WTC11 (cell line): Measurements from ENCODE around the gene AHNAK2. TPM values are rescaled to one million over a fixed set of nuclear protein-coding genes. Genes with fewer than 3 reads are reported as not detected.
A peak's percentile ranks its signal among the peaks of the same experiment; 100 is the strongest.

Experiments used
- ATAC-seq: fragments of 200-7000 bp; cut with Tn5 transposase; 2 replicates; pipeline ENCODE4 v1.10.0; 2021; ENCODE audit warnings: mild to moderate bottlenecking, moderate library complexity
- CTCF ChIA-PET: fragments of 300-600 bp; sonication (Branson Sonifier 250); formaldehyde crosslinking; loops from one replicate; lab custom pipeline; 2021; ENCODE audit warnings: antibody characterized with exemption; lab: Charles Lee
- POLR2A ChIA-PET: fragments of 350-600 bp; sonication (Branson Sonifier 250); formaldehyde crosslinking; loops from one replicate; lab custom pipeline; 2021; ENCODE audit warnings: antibody characterized with exemption; lab: Charles Lee
- DNase-seq: peaks from one replicate; pipeline ENCODE4 v3.0.0; 2021; ENCODE audit warnings: low spot score
- H3K27ac Mint-ChIP-seq: 2 replicates; pipeline ENCODE4 v1.8.0; 2021; ENCODE audit warnings: mixed read lengths
- H3K27me3 Mint-ChIP-seq: 2 replicates; pipeline ENCODE4 v1.8.0; 2021; ENCODE audit warnings: low read depth, mild to moderate bottlenecking, moderate library complexity, mixed read lengths
- H3K36me3 Mint-ChIP-seq: 2 replicates; pipeline ENCODE4 v1.8.0; 2021; ENCODE audit warnings: mixed read lengths
- H3K4me1 Mint-ChIP-seq: 2 replicates; pipeline ENCODE4 v1.8.0; 2022; ENCODE audit warnings: mixed read lengths
- H3K4me3 Mint-ChIP-seq: 2 replicates; pipeline ENCODE4 v1.8.0; 2021; ENCODE audit warnings: mild to moderate bottlenecking, moderate library complexity, mixed read lengths
- H3K9me3 Mint-ChIP-seq: 2 replicates; pipeline ENCODE4 v1.8.0; 2021; ENCODE audit warnings: mixed read lengths
- CREM ChIP-seq: sonication (generic); formaldehyde crosslinking; IDR thresholded peaks from 2 replicates; pipeline ENCODE4 v1.8.1; 2022; ENCODE audit warnings: mild to moderate bottlenecking, missing genetic modification reagents, moderate library complexity
- EMX1 ChIP-seq: fragments of 250-450 bp; sonication (Bioruptor Pico); IDR thresholded peaks from 2 replicates; pipeline ENCODE4 v1.8.0; 2021; ENCODE audit warnings: mild to moderate bottlenecking
- FOXJ3 ChIP-seq: sonication (generic); formaldehyde crosslinking; IDR thresholded peaks from 2 replicates; pipeline ENCODE4 v1.9.0; 2021; ENCODE audit warnings: missing genetic modification reagents, mild to moderate bottlenecking, borderline replicate concordance
- FOXP1 ChIP-seq: sonication (generic); formaldehyde crosslinking; IDR thresholded peaks from 2 replicates; pipeline ENCODE4 v1.8.0; 2022; ENCODE audit warnings: missing genetic modification reagents, mild to moderate bottlenecking, moderate library complexity, borderline replicate concordance
- NFATC4 ChIP-seq: fragments of 250-450 bp; sonication (Bioruptor Pico); IDR thresholded peaks from 2 replicates; pipeline ENCODE4 v1.9.0; 2021; ENCODE audit warnings: mild to moderate bottlenecking
- NR3C1 ChIP-seq: sonication (generic); formaldehyde crosslinking; conservative IDR thresholded peaks from 2 replicates; pipeline ENCODE4 v1.8.1; 2023; ENCODE audit warnings: low read depth, mild to moderate bottlenecking, missing genetic modification reagents
- OVOL2 ChIP-seq: fragments of 250-450 bp; sonication (Bioruptor Pico); IDR thresholded peaks from 2 replicates; pipeline ENCODE4 v1.9.0; 2021; ENCODE audit warnings: mild to moderate bottlenecking, borderline replicate concordance
- ZBTB21 ChIP-seq: sonication (generic); formaldehyde crosslinking; IDR thresholded peaks from 2 replicates; pipeline ENCODE4 v1.8.1; 2023; ENCODE audit warnings: mild to moderate bottlenecking, missing genetic modification reagents, borderline replicate concordance
- ZNF416 ChIP-seq: fragments of 250-450 bp; sonication (Bioruptor Pico); IDR thresholded peaks from 2 replicates; pipeline ENCODE4 v1.9.0; 2021; ENCODE audit warnings: mild to moderate bottlenecking, inconsistent platforms
- total RNA-seq: library from RNA; stranded (reverse); gene quantifications from 3 replicates; pipeline ENCODE4 v1.2.3, GENCODE V29; 2021
- TF ChIP-seq, protein P1 (sequence below): sonication (generic); formaldehyde crosslinking; IDR thresholded peaks from 2 replicates; pipeline ENCODE4 v1.8.1; 2022; ENCODE audit warnings: mild to moderate bottlenecking, missing genetic modification reagents, moderate library complexity, borderline replicate concordance
- TF ChIP-seq, protein P2 (sequence below): sonication (generic); formaldehyde crosslinking; IDR thresholded peaks from 2 replicates; pipeline ENCODE4 v1.8.0; 2022; ENCODE audit warnings: mild to moderate bottlenecking, missing genetic modification reagents
- TF ChIP-seq, protein P3 (sequence below): fragments of 200-600 bp; IDR thresholded peaks from 2 replicates; pipeline ENCODE4 v1.8.0; 2022; ENCODE audit warnings: antibody characterized with exemption
- TF ChIP-seq, protein P4 (sequence below): fragments of 250-450 bp; sonication (Bioruptor Pico); conservative IDR thresholded peaks from 2 replicates; pipeline ENCODE4 v1.9.0; 2021; ENCODE audit warnings: mild to moderate bottlenecking
- TF ChIP-seq, protein P5 (sequence below): sonication (generic); formaldehyde crosslinking; conservative IDR thresholded peaks from 2 replicates; pipeline ENCODE4 v1.8.1; 2023; ENCODE audit warnings: mild to moderate bottlenecking, low read depth, missing genetic modification reagents, moderate library complexity

Gene AHNAK2
- total RNA-seq, 1 experiment from 2014 or later: 3.5 TPM

DNA sequence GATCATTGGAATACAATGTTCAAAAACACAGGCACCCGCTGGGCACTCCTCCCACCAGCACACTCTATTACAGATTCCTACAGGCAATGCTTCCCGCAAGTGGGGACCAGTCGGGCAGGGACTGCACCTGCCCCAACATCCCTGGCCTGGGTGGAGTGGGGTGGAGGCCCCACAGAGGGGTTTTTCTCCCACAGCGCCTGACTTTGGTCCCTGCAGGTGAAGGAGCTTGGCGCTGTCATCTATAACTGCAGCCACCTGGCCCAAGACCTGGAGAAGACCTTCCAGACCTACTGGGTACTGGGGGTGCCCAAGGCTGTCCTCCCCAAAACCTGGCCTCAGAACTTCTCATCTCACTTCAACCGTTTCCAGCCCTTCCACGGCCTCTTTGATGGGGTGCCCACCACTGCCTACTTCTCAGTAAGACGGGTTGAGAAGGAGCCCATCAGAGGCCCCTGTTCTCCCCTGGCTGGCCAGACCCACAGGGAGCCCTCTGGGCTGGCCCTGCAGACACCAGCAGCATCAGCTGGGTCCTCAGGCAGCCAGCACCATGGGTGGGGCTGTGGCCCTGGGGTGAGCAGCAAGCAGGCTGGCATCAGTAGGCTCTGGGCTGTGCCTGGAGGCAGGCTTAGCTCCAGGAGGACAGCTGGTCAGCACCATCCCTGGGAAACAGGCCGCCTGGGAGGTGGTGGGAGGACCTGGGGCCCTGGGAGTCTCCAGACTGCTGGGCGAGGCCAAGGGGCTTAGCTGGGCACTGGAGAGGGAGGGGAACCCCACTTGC lies 47.5 kb downstream of the AHNAK2 start (continued):
- TF ChIP-seq, protein P1, sequence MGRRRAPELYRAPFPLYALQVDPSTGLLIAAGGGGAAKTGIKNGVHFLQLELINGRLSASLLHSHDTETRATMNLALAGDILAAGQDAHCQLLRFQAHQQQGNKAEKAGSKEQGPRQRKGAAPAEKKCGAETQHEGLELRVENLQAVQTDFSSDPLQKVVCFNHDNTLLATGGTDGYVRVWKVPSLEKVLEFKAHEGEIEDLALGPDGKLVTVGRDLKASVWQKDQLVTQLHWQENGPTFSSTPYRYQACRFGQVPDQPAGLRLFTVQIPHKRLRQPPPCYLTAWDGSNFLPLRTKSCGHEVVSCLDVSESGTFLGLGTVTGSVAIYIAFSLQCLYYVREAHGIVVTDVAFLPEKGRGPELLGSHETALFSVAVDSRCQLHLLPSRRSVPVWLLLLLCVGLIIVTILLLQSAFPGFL: no peak
- no peak for TF ChIP-seq FOXP1 (CRISPR knock-in tag)
- TF ChIP-seq, protein P2, sequence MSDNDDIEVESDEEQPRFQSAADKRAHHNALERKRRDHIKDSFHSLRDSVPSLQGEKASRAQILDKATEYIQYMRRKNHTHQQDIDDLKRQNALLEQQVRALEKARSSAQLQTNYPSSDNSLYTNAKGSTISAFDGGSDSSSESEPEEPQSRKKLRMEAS (CRISPR knock-in tag): no peak
- no peak for TF ChIP-seq CREM (CRISPR knock-in tag)
- TF ChIP-seq, protein P3, sequence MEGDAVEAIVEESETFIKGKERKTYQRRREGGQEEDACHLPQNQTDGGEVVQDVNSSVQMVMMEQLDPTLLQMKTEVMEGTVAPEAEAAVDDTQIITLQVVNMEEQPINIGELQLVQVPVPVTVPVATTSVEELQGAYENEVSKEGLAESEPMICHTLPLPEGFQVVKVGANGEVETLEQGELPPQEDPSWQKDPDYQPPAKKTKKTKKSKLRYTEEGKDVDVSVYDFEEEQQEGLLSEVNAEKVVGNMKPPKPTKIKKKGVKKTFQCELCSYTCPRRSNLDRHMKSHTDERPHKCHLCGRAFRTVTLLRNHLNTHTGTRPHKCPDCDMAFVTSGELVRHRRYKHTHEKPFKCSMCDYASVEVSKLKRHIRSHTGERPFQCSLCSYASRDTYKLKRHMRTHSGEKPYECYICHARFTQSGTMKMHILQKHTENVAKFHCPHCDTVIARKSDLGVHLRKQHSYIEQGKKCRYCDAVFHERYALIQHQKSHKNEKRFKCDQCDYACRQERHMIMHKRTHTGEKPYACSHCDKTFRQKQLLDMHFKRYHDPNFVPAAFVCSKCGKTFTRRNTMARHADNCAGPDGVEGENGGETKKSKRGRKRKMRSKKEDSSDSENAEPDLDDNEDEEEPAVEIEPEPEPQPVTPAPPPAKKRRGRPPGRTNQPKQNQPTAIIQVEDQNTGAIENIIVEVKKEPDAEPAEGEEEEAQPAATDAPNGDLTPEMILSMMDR: no peak

DNA sequence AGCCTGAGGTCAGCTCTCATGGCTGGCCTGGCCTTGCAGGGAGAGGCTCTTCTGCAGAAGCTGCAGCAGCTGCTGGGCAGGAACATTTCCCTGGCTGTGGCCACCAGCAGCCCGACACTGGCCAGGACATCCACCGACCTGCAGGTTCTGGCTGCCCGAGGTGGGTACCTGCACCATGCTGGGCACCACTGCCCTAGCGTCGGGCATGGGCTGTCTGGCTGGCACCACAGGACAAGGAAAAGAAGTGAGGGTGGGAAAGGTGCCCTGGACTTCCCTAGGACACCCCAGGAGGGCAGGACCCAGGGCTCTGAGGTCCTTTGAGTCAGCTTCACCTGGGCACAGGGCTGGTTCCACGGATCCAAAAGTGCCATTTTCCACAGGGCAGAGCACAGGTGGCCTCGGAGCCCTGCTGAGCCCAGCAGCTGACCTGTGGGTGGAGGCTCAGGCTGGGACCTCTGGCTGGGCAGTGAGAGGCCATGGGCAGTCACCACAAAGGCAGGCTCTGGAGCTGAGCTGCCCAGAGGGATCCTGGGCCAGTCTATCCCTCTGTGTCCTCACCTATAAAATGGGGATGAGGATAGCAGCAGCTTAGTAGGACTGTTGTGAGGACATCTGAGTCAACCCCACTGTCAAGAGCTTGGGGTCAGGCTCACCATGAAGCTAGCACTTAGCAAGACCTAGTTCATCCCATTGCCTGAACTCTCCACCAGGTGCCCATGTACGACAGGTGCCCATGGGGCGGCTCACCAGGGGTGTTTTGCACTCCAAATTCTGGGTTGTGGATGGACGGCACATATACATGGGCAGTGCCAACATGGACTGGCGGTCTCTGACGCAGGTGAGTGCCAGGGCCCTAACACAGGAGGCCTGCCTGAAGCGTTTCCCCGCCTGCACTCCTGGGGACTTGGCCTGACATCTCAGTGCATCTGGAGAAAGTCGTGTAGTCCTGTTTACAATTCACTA lies 48.6 kb downstream of the AHNAK2 start:
- Mint-ChIP-seq H3K4me3 (no peak overlapping the region), H3K4me1 (no peaks in the 10 kb centered on the region), H3K27ac (no peak overlapping the region), H3K36me3 (no peaks in the 10 kb centered on the region), H3K9me3 (no peaks in the 10 kb centered on the region), H3K27me3 (peaks cover 43% of the 10 kb centered on the region)
- ChIA-PET POLR2A (no interaction called here), CTCF (interaction anchor here (1.3 kb wide), 1 partner anchor 11 kb away, joined by 4 read pairs; no protein-coding TSS in a partner anchor)
- ATAC-seq: no peak
- TF ChIP-seq, protein P4, sequence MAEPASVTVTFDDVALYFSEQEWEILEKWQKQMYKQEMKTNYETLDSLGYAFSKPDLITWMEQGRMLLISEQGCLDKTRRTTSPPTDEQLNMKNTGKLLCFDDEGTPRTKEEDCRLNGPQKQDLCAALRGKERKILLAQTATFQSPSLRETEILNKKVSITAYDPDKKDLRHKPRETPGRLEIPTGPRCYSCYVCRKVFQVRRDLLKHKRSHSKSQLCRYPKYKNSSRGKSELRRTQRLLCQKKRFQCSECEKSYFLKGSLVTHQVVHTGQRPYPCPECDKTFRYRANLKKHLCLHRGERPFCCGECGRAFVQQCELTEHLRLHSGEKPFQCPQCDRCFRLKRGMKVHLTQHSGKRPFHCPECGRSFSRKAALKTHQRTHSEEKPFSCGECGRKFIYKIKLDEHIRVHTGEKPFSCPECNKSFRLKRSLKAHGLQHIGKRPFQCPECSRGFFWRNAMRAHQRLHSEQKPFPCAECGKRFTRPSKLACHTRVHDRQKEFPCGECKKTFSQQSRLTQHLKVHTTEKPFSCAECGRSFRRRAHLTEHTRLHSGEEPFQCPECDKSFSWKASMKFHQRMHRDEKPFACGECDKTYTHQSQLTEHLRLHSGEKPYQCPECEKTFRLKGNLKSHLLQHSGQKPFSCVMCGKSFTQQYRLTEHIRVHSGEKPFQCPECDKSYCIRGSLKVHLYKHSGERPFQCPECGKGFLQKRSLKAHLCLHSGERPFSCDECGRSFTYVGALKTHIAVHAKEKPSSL (CRISPR knock-in tag): no peak
- TF ChIP-seq OVOL2 (CRISPR knock-in tag) (no peak), ZBTB21 (CRISPR knock-in tag) (no peak), NFATC4 (CRISPR knock-in tag) (no peak), EMX1 (CRISPR knock-in tag) (no peak), ZNF416 (no peak), NR3C1 (CRISPR knock-in tag) (no peak), FOXJ3 (CRISPR knock-in tag) (no peak)
- TF ChIP-seq, protein P5, sequence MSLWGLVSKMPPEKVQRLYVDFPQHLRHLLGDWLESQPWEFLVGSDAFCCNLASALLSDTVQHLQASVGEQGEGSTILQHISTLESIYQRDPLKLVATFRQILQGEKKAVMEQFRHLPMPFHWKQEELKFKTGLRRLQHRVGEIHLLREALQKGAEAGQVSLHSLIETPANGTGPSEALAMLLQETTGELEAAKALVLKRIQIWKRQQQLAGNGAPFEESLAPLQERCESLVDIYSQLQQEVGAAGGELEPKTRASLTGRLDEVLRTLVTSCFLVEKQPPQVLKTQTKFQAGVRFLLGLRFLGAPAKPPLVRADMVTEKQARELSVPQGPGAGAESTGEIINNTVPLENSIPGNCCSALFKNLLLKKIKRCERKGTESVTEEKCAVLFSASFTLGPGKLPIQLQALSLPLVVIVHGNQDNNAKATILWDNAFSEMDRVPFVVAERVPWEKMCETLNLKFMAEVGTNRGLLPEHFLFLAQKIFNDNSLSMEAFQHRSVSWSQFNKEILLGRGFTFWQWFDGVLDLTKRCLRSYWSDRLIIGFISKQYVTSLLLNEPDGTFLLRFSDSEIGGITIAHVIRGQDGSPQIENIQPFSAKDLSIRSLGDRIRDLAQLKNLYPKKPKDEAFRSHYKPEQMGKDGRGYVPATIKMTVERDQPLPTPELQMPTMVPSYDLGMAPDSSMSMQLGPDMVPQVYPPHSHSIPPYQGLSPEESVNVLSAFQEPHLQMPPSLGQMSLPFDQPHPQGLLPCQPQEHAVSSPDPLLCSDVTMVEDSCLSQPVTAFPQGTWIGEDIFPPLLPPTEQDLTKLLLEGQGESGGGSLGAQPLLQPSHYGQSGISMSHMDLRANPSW (CRISPR knock-in tag): no peak
- DNase-seq: peak; percentile 10
